GM12878 (cell line): ENCODE data around the gene PCCA. TPM values are rescaled to one million over a fixed set of nuclear protein-coding genes. Genes with fewer than 3 reads are reported as not detected.

Experiments used
- ATAC-seq: fragments of 200-7000 bp; cut with Tn5 transposase; 3 replicates; pipeline ENCODE4 v1.9.1; 2020; ENCODE audit warnings: mild to moderate bottlenecking, moderate library complexity
- BruUV-seq: library from RNA; stranded (reverse); fragments of 400-500 nt; replicated peaks from 2 replicates; lab custom pipeline; 2021; lab: Mats Ljungman, UMichigan
- CTCF ChIA-PET: fragments of 300-600 bp; sonication (Branson Sonifier 250); formaldehyde crosslinking; extraction: SDS; loops from one replicate; lab custom pipeline; 2021; ENCODE audit warnings: inconsistent platforms; lab: Yijun Ruan, JAX
- POLR2A ChIA-PET: fragments of 350-600 bp; formaldehyde crosslinking; extraction: SDS; loops from one replicate; lab custom pipeline; 2021; ENCODE audit warnings: inconsistent platforms; lab: Charles Lee
- RAD21 ChIA-PET: fragments of 300-600 bp; sonication (Branson Sonifier 250); formaldehyde crosslinking; loops from one replicate; lab custom pipeline; 2023; ENCODE audit warnings: antibody characterized with exemption; ENCODE audit not compliant: unreplicated experiment; lab: Charles Lee
- SMC1A ChIA-PET: fragments of 300-600 bp; sonication (Branson Sonifier 250); formaldehyde crosslinking; loops from one replicate; lab custom pipeline; 2023; ENCODE audit not compliant: unreplicated experiment, uncharacterized antibody; lab: Charles Lee
- DNase-seq: peaks from one replicate; pipeline ENCODE4 v3.0.0-alpha.2; 2011; ENCODE audit warnings: low read depth, low spot score
- FAIRE-seq: peaks from 3 replicates; lab custom pipeline; 2011; peaks lifted over from hg19 to GRCh38; lab: Jason Lieb, UNC
- H2AFZ ChIP-seq: 2 replicates; pipeline ENCODE4 v1.6.0; 2011; ENCODE audit warnings: low read depth, low read length, control low read depth; ENCODE audit not compliant: control insufficient read depth
- H3K27ac ChIP-seq: 2 replicates; pipeline ENCODE4 v1.5.1; 2011; ENCODE audit warnings: control low read depth; ENCODE audit not compliant: control insufficient read depth, insufficient read depth
- H3K27me3 ChIP-seq, 2 experiments: replicated peaks in 1 of 2; 2 replicates each; pipeline versions ENCODE4 v1.6.0 to v1.6.1; 2011; ENCODE audit warnings: low read length in 1 of 2; ENCODE audit not compliant: control insufficient read depth in 2 of 2, insufficient read depth in 2 of 2
- H3K36me3 ChIP-seq, 2 experiments: 2 replicates each; pipeline ENCODE4 v1.5.1; 2011; ENCODE audit warnings: low read length in 1 of 2; ENCODE audit not compliant: control insufficient read depth in 2 of 2, insufficient read depth in 2 of 2
- H3K4me1 ChIP-seq: 2 replicates; pipeline ENCODE4 v1.6.1; 2011; ENCODE audit warnings: mild to moderate bottlenecking, low read length, moderate library complexity, mixed read lengths; ENCODE audit not compliant: control insufficient read depth, insufficient read depth
- H3K4me2 ChIP-seq: 2 replicates; pipeline ENCODE4 v1.6.0; 2011; ENCODE audit warnings: control low read depth; ENCODE audit not compliant: control insufficient read depth, insufficient read depth
- H3K4me3 ChIP-seq: fragments of 200-600 bp; sonication (generic); 2 replicates; pipeline ENCODE4 v1.5.1; 2016
- H3K79me2 ChIP-seq: 2 replicates; pipeline ENCODE4 v1.6.0; 2011; ENCODE audit warnings: low read length; ENCODE audit not compliant: control insufficient read depth, insufficient read depth
- H3K9ac ChIP-seq: 2 replicates; pipeline ENCODE4 v1.8.0; 2011; ENCODE audit warnings: low read length, control low read depth, mixed read lengths; ENCODE audit not compliant: control insufficient read depth, insufficient read depth
- H3K9me3 ChIP-seq: replicated peaks from 3 replicates; pipeline ENCODE4 v1.5.1; 2011; ENCODE audit warnings: mild to moderate bottlenecking, low read length; ENCODE audit not compliant: control insufficient read depth, insufficient read depth
- H4K20me1 ChIP-seq: 2 replicates; pipeline ENCODE4 v1.6.0; 2011; ENCODE audit not compliant: control insufficient read depth, insufficient read depth
- RB1 ChIP-seq: fragments of 450-650 bp; formaldehyde crosslinking; IDR thresholded peaks from 2 replicates; pipeline ENCODE4 v1.6.1; 2017; ENCODE audit warnings: mild to moderate bottlenecking, borderline replicate concordance
- RCOR1 ChIP-seq: conservative IDR thresholded peaks from 2 replicates; pipeline ENCODE4 v1.6.1; 2012; ENCODE audit warnings: low read depth, low read length, improper control_type of control experiment
- REST ChIP-seq: IDR thresholded peaks from 2 replicates; pipeline ENCODE4 v1.6.1; 2012; ENCODE audit warnings: mild to moderate bottlenecking, low read depth, low read length
- SMAD5 ChIP-seq: IDR thresholded peaks from 2 replicates; pipeline ENCODE4 v1.6.1; 2016; ENCODE audit warnings: antibody characterized with exemption, low read depth
- STAT1 ChIP-seq: fragments of 450-650 bp; conservative IDR thresholded peaks from 2 replicates; pipeline ENCODE4 v1.6.1; 2014; ENCODE audit warnings: antibody characterized with exemption, mild to moderate bottlenecking
- SUZ12 ChIP-seq: fragments of 200-600 bp; sonication (generic); IDR thresholded peaks from one replicate; pipeline ENCODE4 v1.6.1; 2018; ENCODE audit warnings: antibody characterized with exemption, mild to moderate bottlenecking; ENCODE audit not compliant: unreplicated experiment
- WGBS: methylation state at CpG from one replicate; pipeline ENCODE4 v1.1.6; 2016; ENCODE audit warnings: low lambda C conversion rate; ENCODE audit not compliant: insufficient replicate concordance, insufficient coverage; ENCODE audit errors: missing lambda C conversion rate; 5-methylcytosine and 5-hydroxymethylcytosine counted together
- in situ Hi-C: fragments of 300-500 bp; cut with MboI; formaldehyde crosslinking; loops from 9 replicates; pipeline ENCODE4 v1.14.3; 2018; ENCODE audit warnings: mixed read lengths
- intact Hi-C: fragments of 100-400 bp; cut with micrococcal nuclease; formaldehyde crosslinking; loops from one replicate; pipeline ENCODE4 v1.14.2; 2022; ENCODE audit not compliant: unreplicated experiment
- polyA plus RNA-seq, 11 experiments: library from polyadenylated mRNA; depleted of rRNA in 4 of 11; unstranded in 6 of 11; stranded (reverse) in 5 of 11; fragments of >200 nt; fragmentation: Nextera tagmentation in 4 of 11; fragmentation: Illumina TruSeq in 1 of 11; extraction: Ambion mirVana in 4 of 11; extraction: Trizol in 1 of 11; gene quantifications; 1 replicate in 1 of 11; 2 replicates in 10 of 11; pipeline versions ENCODE4 v1.2.1 to v1.2.3, GENCODE V29; 2011 to 2016; ENCODE audit warnings: inconsistent platforms in 2 of 11, missing spikeins in 2 of 11, low read depth in 1 of 11
- total RNA-seq, 4 experiments: library from RNA; depleted of rRNA in 3 of 4; stranded (reverse); fragments of >200 nt in 3 of 4; fragmentation: Illumina TruSeq in 1 of 4; extraction: Trizol in 1 of 4; gene quantifications; 2 replicates each; pipeline versions ENCODE4 v1.2.1 to v1.2.3, GENCODE V29; 2013 to 2021
- TF ChIP-seq, protein P1 (sequence below): fragments of 450-650 bp; formaldehyde crosslinking; IDR thresholded peaks from 2 replicates; pipeline ENCODE4 v1.4.0; 2020; ENCODE audit warnings: mild to moderate bottlenecking, moderate library complexity
- TF ChIP-seq, protein P2 (sequence below): fragments of 450-650 bp; formaldehyde crosslinking; IDR thresholded peaks from 2 replicates; pipeline ENCODE4 v1.5.0; 2022; ENCODE audit warnings: mild to moderate bottlenecking, missing genetic modification characterization
- TF ChIP-seq, protein P3 (sequence below): fragments of 450-650 bp; IDR thresholded peaks from 2 replicates; pipeline ENCODE4 v1.6.1; 2014; ENCODE audit warnings: mild to moderate bottlenecking

Gene PCCA
- total and polyA plus RNA-seq, 10 of the 15 experiments (the other 5 are each of a cell fraction or from before 2014, with no cell fraction given) = 5.9 to 18.2 (median 12.4) TPM

GRCh38 chr13:100179276-100179675, 90.4 kb downstream of the PCCA start:
- ATAC-seq = no peak
- BruUV-seq = no TSS peak
- intact Hi-C loops = no loop called here
- DNase-seq = no peak
- no peak overlapping the region for H3K4me2 ChIP-seq
- H3K4me3 ChIP-seq = no peak overlapping the region
- FAIRE-seq = no peak
- H3K4me1 ChIP-seq = no peaks in the 10 kb centered on the region
- no peaks in the 10 kb centered on the region for H3K79me2 ChIP-seq
- in situ Hi-C loops = no loop called here
- ChIA-PET CTCF (no interaction called here), SMC1A (interaction anchor here (0.7 to 1.0 kb wide), 2 partner anchors 16 to 22 kb away, joined by 3 read pairs; no protein-coding TSS in a partner anchor), POLR2A (no interaction called here), RAD21 (no interaction called here)
- TF ChIP-seq, protein P1, sequence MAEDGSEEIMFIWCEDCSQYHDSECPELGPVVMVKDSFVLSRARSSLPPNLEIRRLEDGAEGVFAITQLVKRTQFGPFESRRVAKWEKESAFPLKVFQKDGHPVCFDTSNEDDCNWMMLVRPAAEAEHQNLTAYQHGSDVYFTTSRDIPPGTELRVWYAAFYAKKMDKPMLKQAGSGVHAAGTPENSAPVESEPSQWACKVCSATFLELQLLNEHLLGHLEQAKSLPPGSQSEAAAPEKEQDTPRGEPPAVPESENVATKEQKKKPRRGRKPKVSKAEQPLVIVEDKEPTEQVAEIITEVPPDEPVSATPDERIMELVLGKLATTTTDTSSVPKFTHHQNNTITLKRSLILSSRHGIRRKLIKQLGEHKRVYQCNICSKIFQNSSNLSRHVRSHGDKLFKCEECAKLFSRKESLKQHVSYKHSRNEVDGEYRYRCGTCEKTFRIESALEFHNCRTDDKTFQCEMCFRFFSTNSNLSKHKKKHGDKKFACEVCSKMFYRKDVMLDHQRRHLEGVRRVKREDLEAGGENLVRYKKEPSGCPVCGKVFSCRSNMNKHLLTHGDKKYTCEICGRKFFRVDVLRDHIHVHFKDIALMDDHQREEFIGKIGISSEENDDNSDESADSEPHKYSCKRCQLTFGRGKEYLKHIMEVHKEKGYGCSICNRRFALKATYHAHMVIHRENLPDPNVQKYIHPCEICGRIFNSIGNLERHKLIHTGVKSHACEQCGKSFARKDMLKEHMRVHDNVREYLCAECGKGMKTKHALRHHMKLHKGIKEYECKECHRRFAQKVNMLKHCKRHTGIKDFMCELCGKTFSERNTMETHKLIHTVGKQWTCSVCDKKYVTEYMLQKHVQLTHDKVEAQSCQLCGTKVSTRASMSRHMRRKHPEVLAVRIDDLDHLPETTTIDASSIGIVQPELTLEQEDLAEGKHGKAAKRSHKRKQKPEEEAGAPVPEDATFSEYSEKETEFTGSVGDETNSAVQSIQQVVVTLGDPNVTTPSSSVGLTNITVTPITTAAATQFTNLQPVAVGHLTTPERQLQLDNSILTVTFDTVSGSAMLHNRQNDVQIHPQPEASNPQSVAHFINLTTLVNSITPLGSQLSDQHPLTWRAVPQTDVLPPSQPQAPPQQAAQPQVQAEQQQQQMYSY = no peak
- no peak for TF ChIP-seq SMAD5
- TF ChIP-seq, protein P2, sequence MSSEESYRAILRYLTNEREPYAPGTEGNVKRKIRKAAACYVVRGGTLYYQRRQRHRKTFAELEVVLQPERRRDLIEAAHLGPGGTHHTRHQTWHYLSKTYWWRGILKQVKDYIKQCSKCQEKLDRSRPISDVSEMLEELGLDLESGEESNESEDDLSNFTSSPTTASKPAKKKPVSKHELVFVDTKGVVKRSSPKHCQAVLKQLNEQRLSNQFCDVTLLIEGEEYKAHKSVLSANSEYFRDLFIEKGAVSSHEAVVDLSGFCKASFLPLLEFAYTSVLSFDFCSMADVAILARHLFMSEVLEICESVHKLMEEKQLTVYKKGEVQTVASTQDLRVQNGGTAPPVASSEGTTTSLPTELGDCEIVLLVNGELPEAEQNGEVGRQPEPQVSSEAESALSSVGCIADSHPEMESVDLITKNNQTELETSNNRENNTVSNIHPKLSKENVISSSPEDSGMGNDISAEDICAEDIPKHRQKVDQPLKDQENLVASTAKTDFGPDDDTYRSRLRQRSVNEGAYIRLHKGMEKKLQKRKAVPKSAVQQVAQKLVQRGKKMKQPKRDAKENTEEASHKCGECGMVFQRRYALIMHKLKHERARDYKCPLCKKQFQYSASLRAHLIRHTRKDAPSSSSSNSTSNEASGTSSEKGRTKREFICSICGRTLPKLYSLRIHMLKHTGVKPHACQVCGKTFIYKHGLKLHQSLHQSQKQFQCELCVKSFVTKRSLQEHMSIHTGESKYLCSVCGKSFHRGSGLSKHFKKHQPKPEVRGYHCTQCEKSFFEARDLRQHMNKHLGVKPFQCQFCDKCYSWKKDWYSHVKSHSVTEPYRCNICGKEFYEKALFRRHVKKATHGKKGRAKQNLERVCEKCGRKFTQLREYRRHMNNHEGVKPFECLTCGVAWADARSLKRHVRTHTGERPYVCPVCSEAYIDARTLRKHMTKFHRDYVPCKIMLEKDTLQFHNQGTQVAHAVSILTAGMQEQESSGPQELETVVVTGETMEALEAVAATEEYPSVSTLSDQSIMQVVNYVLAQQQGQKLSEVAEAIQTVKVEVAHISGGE (CRISPR knock-in tag) = no peak
- no peak for TF ChIP-seq RCOR1
- TF ChIP-seq, protein P3, sequence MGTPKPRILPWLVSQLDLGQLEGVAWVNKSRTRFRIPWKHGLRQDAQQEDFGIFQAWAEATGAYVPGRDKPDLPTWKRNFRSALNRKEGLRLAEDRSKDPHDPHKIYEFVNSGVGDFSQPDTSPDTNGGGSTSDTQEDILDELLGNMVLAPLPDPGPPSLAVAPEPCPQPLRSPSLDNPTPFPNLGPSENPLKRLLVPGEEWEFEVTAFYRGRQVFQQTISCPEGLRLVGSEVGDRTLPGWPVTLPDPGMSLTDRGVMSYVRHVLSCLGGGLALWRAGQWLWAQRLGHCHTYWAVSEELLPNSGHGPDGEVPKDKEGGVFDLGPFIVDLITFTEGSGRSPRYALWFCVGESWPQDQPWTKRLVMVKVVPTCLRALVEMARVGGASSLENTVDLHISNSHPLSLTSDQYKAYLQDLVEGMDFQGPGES = no peak
- TF ChIP-seq RB1 = no peak
- TF ChIP-seq REST = no peak
- TF ChIP-seq STAT1 = no peak
- no peak for TF ChIP-seq SUZ12
- H3K36me3 ChIP-seq = no peaks in the 10 kb centered on the region
- 88% methylated on average over 3 of the region's 3 CpGs for WGBS
- H3K9ac ChIP-seq = no peak overlapping the region
- no peaks in the 10 kb centered on the region for H3K27me3 ChIP-seq
- no peak overlapping the region for H3K27ac ChIP-seq
- no peaks in the 10 kb centered on the region for H4K20me1 ChIP-seq
- no peak overlapping the region for H2AFZ ChIP-seq
- H3K9me3 ChIP-seq = no peaks in the 10 kb centered on the region
